ENCODE data around the gene PRPSAP1. TPM values are rescaled to one million over a fixed set of nuclear protein-coding genes. Genes with fewer than 3 reads are reported as not detected.

PRPSAP1 gene
- total RNA-seq, 1 experiment from 2014 or later = 38.4 TPM

DNA sequence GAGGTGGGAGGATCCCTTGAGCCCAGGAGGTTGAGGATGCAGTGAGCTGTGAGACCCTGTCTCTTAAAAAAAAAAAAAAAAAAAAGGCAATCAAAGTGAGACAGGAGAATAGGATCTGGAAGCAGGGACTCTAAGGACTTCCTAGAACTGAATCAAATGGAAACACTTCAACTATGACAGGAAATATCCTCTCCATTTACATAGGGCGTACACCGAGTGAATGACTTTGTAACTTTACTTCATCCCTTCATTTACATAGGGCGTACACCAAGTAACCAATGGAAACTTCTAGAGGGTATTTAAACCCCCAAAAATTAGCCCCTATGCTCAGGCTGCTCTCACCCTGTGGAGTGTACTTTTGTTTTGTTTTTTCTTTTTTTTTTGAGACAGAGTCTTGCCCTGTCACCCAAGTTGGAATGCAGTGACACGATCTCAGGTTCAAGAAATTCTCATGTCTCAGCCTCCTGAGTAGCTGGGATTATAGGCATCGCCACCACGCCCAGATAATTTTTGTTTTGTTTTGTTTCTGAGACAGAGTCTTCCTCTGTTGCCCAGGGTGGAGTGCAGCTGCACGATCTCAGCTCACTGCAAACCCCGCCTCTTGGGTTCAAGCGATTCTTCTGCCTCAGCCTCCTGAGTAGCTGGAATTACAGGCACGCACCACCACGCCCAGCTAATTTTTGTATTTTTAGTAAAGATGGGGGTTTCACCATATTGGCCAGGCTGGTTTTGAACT is 9.6 kb upstream of the PRPSAP1 start:
- H3K27me3 Mint-ChIP-seq (ENCODE audit: low read depth) = no peaks in the 10 kb centered on the region
- no peaks in the 10 kb centered on the region for H3K27me3 ChIP-seq (ENCODE audit: insufficient read depth, low read length)
- H4K5ac ChIP-seq (ENCODE audit: insufficient read length, low read depth, low read length) = no peak overlapping the region
- H2AFZ ChIP-seq (ENCODE audit: low read length) = no peak overlapping the region
- H2BK5ac ChIP-seq (ENCODE audit: insufficient read length, low read length) = no peak overlapping the region
- H3K18ac ChIP-seq (ENCODE audit: insufficient read length, low read depth, low read length) = no peak overlapping the region
- H4K20me1 ChIP-seq (ENCODE audit: control insufficient read depth, insufficient read depth, insufficient read length) = no peaks in the 10 kb centered on the region
- H3K27ac ChIP-seq (ENCODE audit: insufficient read length, low read depth, low read length) = no peak overlapping the region
- no peak overlapping the region for H2BK120ac ChIP-seq (ENCODE audit: low read depth, low read length, poor library complexity, severe bottlenecking)
- H3K4me2 ChIP-seq (ENCODE audit: insufficient read depth, insufficient read length, low read length) = no peak overlapping the region
- H3K4me1 Mint-ChIP-seq = peaks cover 20 to 30% of the 10 kb centered on the region in 2 experiments
- no peak overlapping the region for H3T11ph ChIP-seq (ENCODE audit: low read length)
- TF ChIP-seq, protein P1, sequence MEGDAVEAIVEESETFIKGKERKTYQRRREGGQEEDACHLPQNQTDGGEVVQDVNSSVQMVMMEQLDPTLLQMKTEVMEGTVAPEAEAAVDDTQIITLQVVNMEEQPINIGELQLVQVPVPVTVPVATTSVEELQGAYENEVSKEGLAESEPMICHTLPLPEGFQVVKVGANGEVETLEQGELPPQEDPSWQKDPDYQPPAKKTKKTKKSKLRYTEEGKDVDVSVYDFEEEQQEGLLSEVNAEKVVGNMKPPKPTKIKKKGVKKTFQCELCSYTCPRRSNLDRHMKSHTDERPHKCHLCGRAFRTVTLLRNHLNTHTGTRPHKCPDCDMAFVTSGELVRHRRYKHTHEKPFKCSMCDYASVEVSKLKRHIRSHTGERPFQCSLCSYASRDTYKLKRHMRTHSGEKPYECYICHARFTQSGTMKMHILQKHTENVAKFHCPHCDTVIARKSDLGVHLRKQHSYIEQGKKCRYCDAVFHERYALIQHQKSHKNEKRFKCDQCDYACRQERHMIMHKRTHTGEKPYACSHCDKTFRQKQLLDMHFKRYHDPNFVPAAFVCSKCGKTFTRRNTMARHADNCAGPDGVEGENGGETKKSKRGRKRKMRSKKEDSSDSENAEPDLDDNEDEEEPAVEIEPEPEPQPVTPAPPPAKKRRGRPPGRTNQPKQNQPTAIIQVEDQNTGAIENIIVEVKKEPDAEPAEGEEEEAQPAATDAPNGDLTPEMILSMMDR (conservative IDR thresholded peaks at IDR 0.05) = no peak
- no peak overlapping the region for H2BK20ac ChIP-seq (ENCODE audit: low read depth, low read length, poor library complexity, severe bottlenecking)
- no peak for DNase-seq
- no peak overlapping the region for H3K27ac Mint-ChIP-seq
- H2AK5ac ChIP-seq (ENCODE audit: insufficient read length, low read length) = no peak overlapping the region
- H3K9me3 ChIP-seq (ENCODE audit: control insufficient read depth, low read depth, low read length) = no peaks in the 10 kb centered on the region
- no peaks in the 10 kb centered on the region for H3K79me2 ChIP-seq (ENCODE audit: insufficient read depth, low read length)
- peaks cover 5% of the 10 kb centered on the region; the same call in 1 of the 2 replicates for H3K4me1 ChIP-seq (ENCODE audit: insufficient read depth, low read length)
- H3K56ac ChIP-seq (ENCODE audit: insufficient read length, low read depth, low read length) = no peak overlapping the region
- H4K91ac ChIP-seq (ENCODE audit: insufficient read length, low read depth, low read length) = no peak overlapping the region
- no peak overlapping the region for H3K4ac ChIP-seq (ENCODE audit: low read depth, low read length)
- no peak overlapping the region for H2BK12ac ChIP-seq (ENCODE audit: insufficient read length, low read depth, low read length)
- no peak overlapping the region for H2BK15ac ChIP-seq (ENCODE audit: low read depth, low read length)
- no peaks in the 10 kb centered on the region for H3K79me1 ChIP-seq (ENCODE audit: insufficient read depth, low read depth, low read length, poor library complexity, severe bottlenecking)
- no peak overlapping the region for H3K23ac ChIP-seq (ENCODE audit: insufficient read length, low read depth, low read length)
- WGBS (ENCODE audit: extremely low coverage, insufficient read length, low lambda C conversion rate) = no CpG with 5 or more reads among the region's 11 CpGs
- no peak overlapping the region for H3K4me3 Mint-ChIP-seq
- H3K14ac ChIP-seq (ENCODE audit: insufficient read depth, low read length) = no peak overlapping the region
- no peaks in the 10 kb centered on the region; a peak in 1 of 5 replicates for H3K9me3 Mint-ChIP-seq
- no peaks in the 10 kb centered on the region for H3K23me2 ChIP-seq (ENCODE audit: insufficient read length, low read depth, low read length, poor library complexity, severe bottlenecking)
- no peaks in the 10 kb centered on the region for H3K36me3 Mint-ChIP-seq (ENCODE audit: insufficient read depth in 1 of 3, low read depth in 3 of 3)
- H3K9ac ChIP-seq (ENCODE audit: extremely low read depth, insufficient read length, low read length) = no peak overlapping the region
- H4K8ac ChIP-seq (replicated peaks; ENCODE audit: insufficient read length, low read depth, low read length) = no peak overlapping the region

All from H9 (cell line).